HG02884 (cell line): Measurements from ENCODE around the gene STOX1.
A peak's percentile ranks its signal among the peaks of the same experiment; 100 is the strongest.
"Not testable (repeated sequence)": the region's sequence is repeated elsewhere in the genome, so short reads cannot be mapped to it uniquely, and the experiment has no call there.

Experiments
- ATAC-seq: cut with Tn5 transposase; IDR thresholded peaks from one replicate; pipeline ENCODE4 v1.9.1; 2021; ENCODE audit warnings: mild to moderate bottlenecking, moderate library complexity; ENCODE audit not compliant: unreplicated experiment

STOX1 gene

GRCh38 chr10:68826764-68827591 lies at the start of gene STOX1:
Gene STOX1 (plus strand): TSS chr10:68827531. CDS start chr10:68827624, 93 bp downstream.
- peak; percentile 67 for ATAC-seq

GRCh38 chr10:68781613-68782574 lies 45.4 kb upstream of the STOX1 start:
- no peak for ATAC-seq

- ATAC-seq, result no peak
Observed at GRCh38 chr10:68784476-68784875, 42.9 kb upstream of the STOX1 start.

GRCh38 chr10:68787813-68788212 lies 39.5 kb upstream of the STOX1 start:
- no peak for ATAC-seq

GRCh38 chr10:68790476-68790875 lies 36.9 kb upstream of the STOX1 start:
- ATAC-seq, result no peak

GRCh38 chr10:68792115-68792514 lies 35.2 kb upstream of the STOX1 start:
- ATAC-seq, result no peak

GRCh38 chr10:68795886-68796532 lies 31.3 kb upstream of the STOX1 start:
- ATAC-seq, result no peak

GRCh38 chr10:68796605-68797004 lies 30.7 kb upstream of the STOX1 start:
- no peak for ATAC-seq

GRCh38 chr10:68800211-68800610 lies 27.1 kb upstream of the STOX1 start:
- no peak for ATAC-seq

- no peak for ATAC-seq
Observed at GRCh38 chr10:68804692-68805091, 22.6 kb upstream of the STOX1 start.

GRCh38 chr10:68810830-68811229 lies 16.5 kb upstream of the STOX1 start:
- ATAC-seq, result not testable (repeated sequence)

- no peak for ATAC-seq
Observed at GRCh38 chr10:68811314-68812009, 15.9 kb upstream of the STOX1 start.

GRCh38 chr10:68812420-68812819 lies 14.9 kb upstream of the STOX1 start:
- ATAC-seq, result no peak

- no peak for ATAC-seq
Observed at GRCh38 chr10:68813559-68813958, 13.8 kb upstream of the STOX1 start.

- no peak for ATAC-seq
Observed at GRCh38 chr10:68816796-68817412, 10.4 kb upstream of the STOX1 start.

GRCh38 chr10:68820359-68820758 lies 7.0 kb upstream of the STOX1 start:
- not testable (repeated sequence) for ATAC-seq

- not testable (repeated sequence) for ATAC-seq
Observed at GRCh38 chr10:68822626-68823025, 4.7 kb upstream of the STOX1 start.

GRCh38 chr10:68827592-68827959 lies 245 bp downstream of the STOX1 start:
- peak; percentile 39 for ATAC-seq

- peak; percentile 30 for ATAC-seq
Observed at GRCh38 chr10:68828083-68828601, 811 bp downstream of the STOX1 start.

GRCh38 chr10:68828833-68829232 lies 1.5 kb downstream of the STOX1 start:
- ATAC-seq, result no peak
